Activated T-cell treated with anti-CD3 and anti-CD28 coated beads, Interleukin-2, amount 50 U/mL, for 4 hours (primary cell): ENCODE results near the gene GOLGA5. TPM values are rescaled to one million over a fixed set of nuclear protein-coding genes. Genes with fewer than 3 reads are reported as not detected.
"Not testable (repeated sequence)": the region's sequence is repeated elsewhere in the genome, so short reads cannot be mapped to it uniquely, and the experiment has no call there.

ENCODE experiments used
- ATAC-seq, 2 donors: fragments of 200-7000 bp; cut with Tn5 transposase; one replicate each; pipeline ENCODE4 v1.10.0; 2021
- DNase-seq: peaks from one replicate; pipeline ENCODE4 v3.0.0-alpha.2; 2020
- H3K27me3 Mint-ChIP-seq: one replicate; pipeline ENCODE4 v1.8.0; 2021; ENCODE audit warnings: low read depth, mixed read lengths
- H3K36me3 Mint-ChIP-seq: one replicate; pipeline ENCODE4 v1.8.0; 2022; ENCODE audit warnings: mixed read lengths; ENCODE audit not compliant: insufficient read depth
- H3K4me1 Mint-ChIP-seq: one replicate; pipeline ENCODE4 v1.8.0; 2021; ENCODE audit warnings: low read depth, mixed read lengths
- H3K4me3 Mint-ChIP-seq: one replicate; pipeline ENCODE4 v1.8.0; 2021; ENCODE audit warnings: mild to moderate bottlenecking, moderate library complexity, mixed read lengths
- H3K9me3 Mint-ChIP-seq: one replicate; pipeline ENCODE4 v1.8.0; 2021; ENCODE audit warnings: mixed read lengths
- total RNA-seq, 3 donors: library from RNA; stranded (reverse); gene quantifications; one replicate each; pipeline ENCODE4 v1.2.1, GENCODE V29; 2021

Gene GOLGA5
- total RNA-seq, 3 donors from 2014 or later, result 12.8 to 16.5 (median 16.4) TPM

DNA sequence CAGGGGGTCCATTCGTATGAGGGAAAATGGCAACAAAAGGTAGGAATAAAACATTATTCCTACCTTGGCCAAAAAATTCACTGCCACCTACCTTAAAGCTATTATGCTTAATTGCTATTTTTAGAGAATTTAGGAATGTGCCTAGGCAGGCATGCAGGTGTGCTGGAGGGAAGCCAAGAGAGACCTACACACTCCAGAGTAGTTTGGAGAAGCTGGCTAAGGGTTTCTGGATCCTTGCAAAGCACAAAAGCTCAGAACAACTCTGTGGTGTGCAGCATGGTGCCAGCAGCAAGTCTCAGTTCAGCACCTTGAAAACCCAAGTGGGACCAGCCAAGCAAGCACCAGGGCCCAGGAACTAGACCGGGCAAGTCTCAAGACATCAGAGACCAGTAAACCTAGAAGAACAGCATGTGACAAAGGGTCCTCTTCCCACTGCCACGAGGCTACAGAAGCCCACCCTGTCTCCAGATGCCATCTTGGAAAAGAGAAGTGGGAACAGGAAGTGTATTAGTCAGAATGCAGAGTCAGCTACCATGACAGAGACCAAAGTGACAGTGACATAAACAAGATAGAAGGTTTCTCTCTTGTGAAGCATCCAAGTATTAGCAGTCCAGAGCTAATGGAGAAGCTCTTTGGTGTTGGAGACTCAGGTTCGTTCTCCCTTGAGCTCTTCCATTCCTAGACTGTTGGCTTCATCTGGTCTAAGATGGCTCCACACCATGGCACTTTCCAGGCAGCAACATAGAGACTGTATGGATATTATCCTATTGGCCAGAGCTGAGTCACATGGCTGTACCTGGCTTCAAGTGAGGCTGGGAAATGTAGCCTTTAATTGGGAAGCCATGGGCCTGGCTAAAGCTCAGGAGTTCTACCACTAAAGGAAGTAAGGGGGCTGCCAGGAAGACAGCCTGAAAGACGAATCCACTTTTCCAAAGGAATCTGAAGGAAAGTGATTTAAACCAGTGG, 30.2 kb upstream of the GOLGA5 start:
- not testable (repeated sequence) for H3K27me3 Mint-ChIP-seq, H3K4me3 Mint-ChIP-seq, H3K36me3 Mint-ChIP-seq, ATAC-seq, DNase-seq, H3K9me3 Mint-ChIP-seq
- peaks cover 24% of the 10 kb centered on the region for H3K4me1 Mint-ChIP-seq

DNA sequence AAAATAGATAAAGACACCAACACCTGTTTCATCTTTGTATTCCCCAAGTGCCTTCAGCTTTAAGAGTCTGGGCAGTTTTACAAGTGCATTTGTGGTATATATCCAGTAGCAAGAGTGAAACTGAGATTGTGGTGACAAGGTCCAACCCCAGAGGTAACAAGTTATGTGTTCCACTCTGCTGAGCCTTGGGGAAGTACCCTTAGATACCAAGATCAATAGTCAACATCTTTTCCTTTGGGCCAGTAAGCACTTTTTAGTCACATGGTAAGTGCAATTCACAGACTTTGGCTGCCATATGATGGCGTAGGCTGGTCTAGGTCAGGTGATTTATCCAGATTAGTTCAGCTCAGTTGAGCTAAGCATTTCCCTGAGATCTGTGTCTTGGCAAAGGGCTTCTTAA, 25.9 kb upstream of the GOLGA5 start:
- not testable (repeated sequence) for H3K4me3 Mint-ChIP-seq, H3K9me3 Mint-ChIP-seq, DNase-seq, H3K36me3 Mint-ChIP-seq, H3K27me3 Mint-ChIP-seq
- ATAC-seq, result peak; percentile 88 to 89
- H3K4me1 Mint-ChIP-seq, result peaks cover 24% of the 10 kb centered on the region

DNA sequence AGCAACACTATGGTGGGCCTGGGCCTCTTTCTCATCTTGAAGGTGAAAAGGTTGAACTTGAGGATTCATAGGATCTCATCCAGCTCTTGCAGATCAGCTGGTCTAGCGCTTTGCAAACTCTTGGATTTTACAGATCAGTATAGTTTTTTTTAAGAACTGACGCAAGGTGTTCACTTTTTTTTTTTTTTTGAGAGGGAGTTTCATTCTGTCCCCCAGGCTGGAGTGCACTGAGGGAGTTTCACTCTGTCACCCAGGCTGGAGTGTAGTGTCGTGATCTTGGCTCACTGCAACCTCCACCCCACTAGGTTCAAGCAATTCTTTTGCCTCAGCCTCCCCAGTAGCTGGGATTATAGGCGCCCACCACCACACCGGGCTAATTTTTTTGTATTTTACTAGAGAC, 25.3 kb upstream of the GOLGA5 start:
- H3K9me3 Mint-ChIP-seq, result no peaks in the 10 kb centered on the region
- H3K36me3 Mint-ChIP-seq, result no peaks in the 10 kb centered on the region
- H3K4me3 Mint-ChIP-seq, result no peak overlapping the region
- ATAC-seq (no peak), DNase-seq (no peak)
- H3K4me1 Mint-ChIP-seq, result peaks cover 24% of the 10 kb centered on the region
- H3K27me3 Mint-ChIP-seq, result no peaks in the 10 kb centered on the region

DNA sequence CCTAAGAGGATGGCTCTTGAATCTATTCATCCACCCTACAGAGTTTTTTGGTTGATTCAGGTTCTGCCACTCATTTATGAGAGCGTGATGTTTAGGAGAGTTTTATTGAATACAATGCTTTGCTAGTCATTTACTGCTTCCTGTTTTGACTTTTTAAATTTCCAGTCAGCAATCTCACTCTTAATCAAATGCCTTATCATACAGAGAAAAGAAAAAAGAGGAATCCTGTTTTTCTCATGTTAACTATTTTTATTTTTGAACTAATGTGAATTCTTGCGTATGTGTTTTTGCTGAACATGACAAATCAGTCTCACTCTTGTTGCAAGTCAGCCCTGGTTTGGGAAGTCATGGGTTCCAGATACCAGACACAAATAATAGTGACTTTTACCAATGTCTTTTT, 23.6 kb upstream of the GOLGA5 start:
- no peaks in the 10 kb centered on the region for H3K36me3 Mint-ChIP-seq
- no peaks in the 10 kb centered on the region for H3K9me3 Mint-ChIP-seq
- no peak overlapping the region for H3K4me3 Mint-ChIP-seq
- no peak for DNase-seq
- peaks cover 34% of the 10 kb centered on the region for H3K4me1 Mint-ChIP-seq
- ATAC-seq, result peak; percentile 36 to 39
- H3K27me3 Mint-ChIP-seq, result no peaks in the 10 kb centered on the region

DNA sequence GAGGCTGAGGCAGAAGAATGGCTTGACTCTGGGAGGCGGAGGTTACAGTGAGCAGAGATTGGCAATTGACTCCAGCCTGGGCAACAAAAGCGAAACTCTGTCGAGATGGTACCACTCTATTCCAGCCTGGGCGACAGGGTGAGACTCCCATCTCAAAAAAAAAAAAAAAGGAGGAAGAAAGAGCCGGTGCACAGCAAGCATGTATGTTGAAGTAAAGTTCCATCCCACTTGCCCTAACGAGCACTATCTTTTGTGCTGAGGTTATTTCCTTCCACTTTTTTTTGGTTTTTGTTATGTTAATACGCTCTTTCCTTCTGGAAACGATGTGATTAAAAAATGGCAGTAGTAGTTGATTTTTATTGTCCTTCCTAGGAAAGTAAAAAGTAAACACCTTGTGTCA, 19.5 kb upstream of the GOLGA5 start:
- Mint-ChIP-seq H3K4me1 (peaks cover 25% of the 10 kb centered on the region), H3K4me3 (no peak overlapping the region), H3K36me3 (no peaks in the 10 kb centered on the region), H3K9me3 (no peaks in the 10 kb centered on the region), H3K27me3 (no peaks in the 10 kb centered on the region)
- DNase-seq (no peak), ATAC-seq (no peak)

DNA sequence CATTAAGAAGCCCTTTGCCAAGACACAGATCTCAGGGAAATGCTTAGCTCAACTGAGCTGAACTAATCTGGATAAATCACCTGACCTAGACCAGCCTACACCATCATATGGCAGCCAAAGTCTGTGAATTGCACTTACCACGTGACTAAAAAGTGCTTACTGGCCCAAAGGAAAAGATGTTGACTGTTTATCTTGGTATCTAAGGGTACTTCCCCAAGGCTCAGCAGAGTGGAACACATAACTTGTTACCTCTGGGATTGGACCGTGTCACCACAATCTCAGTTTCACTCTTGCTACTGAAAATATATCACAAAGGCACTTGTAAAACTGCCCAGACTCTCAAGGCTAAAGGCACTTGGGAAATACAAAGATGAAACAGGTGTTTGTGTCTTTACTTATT, 18.8 kb upstream of the GOLGA5 start:
- H3K4me3 Mint-ChIP-seq, H3K9me3 Mint-ChIP-seq, DNase-seq, H3K36me3 Mint-ChIP-seq, H3K27me3 Mint-ChIP-seq: not testable (repeated sequence)
- peak; percentile 83 to 89 for ATAC-seq
- peaks cover 24% of the 10 kb centered on the region for H3K4me1 Mint-ChIP-seq

DNA sequence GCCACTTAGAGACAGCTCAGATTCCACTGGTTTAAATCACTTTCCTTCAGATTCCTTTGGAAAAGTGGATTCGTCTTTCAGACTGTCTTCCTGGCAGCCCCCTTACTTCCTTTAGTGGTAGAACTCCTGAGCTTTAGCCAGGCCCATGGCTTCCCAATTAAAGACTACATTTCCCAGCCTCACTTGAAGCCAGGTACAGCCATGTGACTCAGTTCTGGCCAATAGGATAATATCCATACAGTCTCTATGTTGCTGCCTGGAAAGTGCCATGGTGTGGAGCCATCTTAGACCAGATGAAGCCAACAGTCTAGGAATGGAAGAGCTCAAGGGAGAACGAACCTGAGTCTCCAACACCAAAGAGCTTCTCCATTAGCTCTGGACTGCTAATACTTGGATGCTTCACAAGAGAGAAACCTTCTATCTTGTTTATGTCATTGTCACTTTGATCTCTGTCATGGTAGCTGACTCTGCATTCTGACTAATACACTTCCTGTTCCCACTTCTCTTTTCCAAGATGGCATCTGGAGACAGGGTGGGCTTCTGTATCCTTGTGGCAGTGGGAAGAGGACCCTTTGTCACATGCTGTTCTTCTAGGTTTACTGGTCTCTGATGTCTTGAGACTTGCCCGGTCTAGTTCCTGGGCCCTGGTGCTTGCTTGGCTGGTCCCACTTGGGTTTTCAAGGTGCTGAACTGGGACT, 15.1 kb upstream of the GOLGA5 start:
- H3K4me3 Mint-ChIP-seq, H3K27me3 Mint-ChIP-seq, ATAC-seq, H3K36me3 Mint-ChIP-seq, H3K9me3 Mint-ChIP-seq, DNase-seq: not testable (repeated sequence)
- peaks cover 19% of the 10 kb centered on the region for H3K4me1 Mint-ChIP-seq

DNA sequence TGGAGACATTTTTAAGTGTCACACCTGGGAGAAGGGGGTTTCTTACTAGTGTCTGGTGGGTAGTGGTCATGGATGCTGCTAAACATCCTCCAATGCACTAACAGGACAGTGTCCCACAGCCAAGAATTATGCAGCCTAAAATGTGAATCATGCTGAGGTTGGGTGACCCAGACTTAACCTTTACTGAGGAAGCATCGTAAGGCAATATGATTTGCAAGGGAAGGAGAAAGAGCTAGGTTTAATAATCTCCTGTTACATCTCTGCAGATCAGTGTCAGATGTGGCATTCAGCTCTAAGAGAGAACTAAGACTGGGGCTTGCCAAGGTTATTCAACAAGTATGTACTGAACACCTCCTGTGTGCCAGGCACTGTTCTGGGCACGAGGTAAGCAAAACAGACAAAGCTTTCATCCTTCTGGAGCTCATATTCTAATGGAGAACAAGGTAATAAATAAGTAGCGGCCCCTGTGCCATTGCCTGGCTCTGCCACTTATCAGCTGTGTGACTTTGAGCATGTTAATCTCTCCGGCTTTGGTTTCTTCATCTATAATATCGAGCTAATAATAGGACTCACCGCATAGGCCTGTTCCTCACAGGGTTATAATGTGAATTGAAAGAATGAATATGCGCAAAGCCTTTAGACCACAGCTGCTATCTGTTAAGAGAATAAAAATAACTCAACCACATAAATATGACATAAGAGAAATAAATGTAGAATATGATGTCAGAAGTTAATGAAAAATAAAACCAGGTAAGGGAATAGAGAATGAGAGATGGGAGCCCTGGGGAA, 13.5 kb upstream of the GOLGA5 start:
- H3K4me1 Mint-ChIP-seq, result peaks cover 9% of the 10 kb centered on the region
- H3K4me3 Mint-ChIP-seq, result no peak overlapping the region
- peak; percentile 53 to 70 for ATAC-seq
- no peaks in the 10 kb centered on the region for H3K9me3 Mint-ChIP-seq
- DNase-seq, result no peak
- H3K36me3 Mint-ChIP-seq, result no peaks in the 10 kb centered on the region
- no peaks in the 10 kb centered on the region for H3K27me3 Mint-ChIP-seq

DNA sequence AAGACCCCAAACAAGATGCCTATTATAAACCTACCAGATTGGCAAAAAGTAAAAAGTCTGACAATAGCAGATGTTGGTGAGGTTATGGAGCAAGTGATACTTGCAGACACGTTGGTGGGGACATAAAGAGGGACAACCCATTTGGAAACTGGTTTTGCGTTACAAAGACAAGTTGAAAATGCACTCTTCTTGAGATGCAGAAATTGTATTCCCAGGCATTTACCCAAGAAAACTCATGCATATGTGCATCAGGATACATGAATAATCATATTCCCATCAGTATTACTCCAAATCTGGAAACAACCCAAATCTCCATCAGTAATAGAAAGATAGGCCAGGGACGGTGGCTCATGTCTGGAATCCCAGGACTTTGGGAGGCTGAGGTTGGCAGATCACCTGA, 12.8 kb upstream of the GOLGA5 start:
- H3K4me3 Mint-ChIP-seq, result no peak overlapping the region
- H3K27me3 Mint-ChIP-seq, result no peaks in the 10 kb centered on the region
- no peaks in the 10 kb centered on the region for H3K36me3 Mint-ChIP-seq
- H3K9me3 Mint-ChIP-seq, result no peaks in the 10 kb centered on the region
- no peak for DNase-seq
- peaks cover 8% of the 10 kb centered on the region for H3K4me1 Mint-ChIP-seq
- ATAC-seq, result no peak

DNA sequence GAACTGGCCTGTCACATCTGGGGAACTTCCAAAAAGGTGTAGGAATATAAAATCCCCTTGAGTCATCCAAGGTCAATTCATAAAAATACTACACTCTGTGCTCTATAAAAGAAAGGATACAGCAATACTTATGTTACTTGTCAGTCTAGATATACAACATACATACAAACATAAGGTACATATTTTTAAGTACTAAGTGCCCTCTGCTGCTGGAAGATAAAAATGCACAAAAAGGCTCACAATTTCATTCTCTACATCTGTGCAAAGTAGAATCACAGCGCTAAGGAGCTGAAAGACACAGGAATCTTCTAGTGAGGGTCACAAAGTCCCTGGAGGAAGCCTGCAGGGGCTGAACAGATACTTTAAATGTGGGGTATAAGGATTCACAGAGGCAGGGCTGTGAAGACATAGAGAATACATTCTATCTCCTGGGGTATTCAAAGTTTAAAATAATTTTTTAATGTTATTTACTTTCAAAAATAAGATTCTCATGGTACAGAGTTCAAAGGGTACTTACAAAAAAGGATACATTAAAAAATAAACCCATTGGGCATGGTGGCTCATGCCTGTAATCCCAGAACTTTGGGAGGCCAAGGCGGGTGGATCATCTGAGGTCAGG, 10.2 kb upstream of the GOLGA5 start:
- Mint-ChIP-seq H3K9me3 (peaks cover 3% of the 10 kb centered on the region), H3K4me3 (no peak overlapping the region), H3K27me3 (no peaks in the 10 kb centered on the region), H3K36me3 (no peaks in the 10 kb centered on the region), H3K4me1 (peaks cover 8% of the 10 kb centered on the region)
- ATAC-seq (peak; percentile 46 to 71), DNase-seq (no peak)

DNA sequence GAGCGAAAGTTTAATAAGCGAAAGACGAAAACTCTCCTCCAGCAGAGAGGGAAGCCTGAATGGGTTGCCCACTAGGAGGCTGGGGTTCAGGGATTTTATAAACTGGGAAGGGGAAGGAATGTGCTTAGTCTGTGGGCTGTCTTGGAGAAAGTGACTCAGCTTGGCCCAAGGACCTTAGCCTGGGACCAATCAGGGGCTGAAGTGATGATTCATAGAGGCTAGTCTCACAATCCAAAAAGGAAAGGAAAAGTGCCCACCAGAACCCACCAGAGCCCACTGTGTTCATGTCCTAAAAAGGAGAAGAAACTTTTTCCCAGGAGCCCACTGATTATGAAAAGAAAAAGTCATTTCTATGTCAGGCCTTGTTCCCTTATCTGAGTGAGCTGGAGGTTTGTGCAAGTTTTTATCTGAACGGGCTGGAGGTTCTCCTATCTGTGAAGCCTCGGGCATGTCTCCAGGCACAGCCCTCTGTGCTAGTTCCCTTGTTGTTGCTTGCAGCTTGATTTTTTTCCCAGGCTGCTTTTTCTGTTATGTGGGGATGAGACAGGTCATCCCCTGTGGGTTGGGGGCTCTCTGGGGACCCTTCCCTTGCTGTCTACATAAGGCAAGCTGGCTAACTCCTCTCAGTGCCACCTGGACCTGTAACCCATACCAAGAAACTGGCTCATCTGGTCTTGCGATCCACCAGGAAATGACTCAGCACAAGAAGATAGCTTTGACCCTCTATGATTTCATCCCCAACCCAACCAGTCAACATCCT, 8.3 kb upstream of the GOLGA5 start:
- ATAC-seq (no peak), DNase-seq (no peak)
- H3K9me3 Mint-ChIP-seq, result peaks cover 18% of the 10 kb centered on the region
- peaks cover 9% of the 10 kb centered on the region for H3K36me3 Mint-ChIP-seq
- H3K4me3 Mint-ChIP-seq, result no peak overlapping the region
- H3K27me3 Mint-ChIP-seq, result no peaks in the 10 kb centered on the region
- peaks cover 2% of the 10 kb centered on the region for H3K4me1 Mint-ChIP-seq

DNA sequence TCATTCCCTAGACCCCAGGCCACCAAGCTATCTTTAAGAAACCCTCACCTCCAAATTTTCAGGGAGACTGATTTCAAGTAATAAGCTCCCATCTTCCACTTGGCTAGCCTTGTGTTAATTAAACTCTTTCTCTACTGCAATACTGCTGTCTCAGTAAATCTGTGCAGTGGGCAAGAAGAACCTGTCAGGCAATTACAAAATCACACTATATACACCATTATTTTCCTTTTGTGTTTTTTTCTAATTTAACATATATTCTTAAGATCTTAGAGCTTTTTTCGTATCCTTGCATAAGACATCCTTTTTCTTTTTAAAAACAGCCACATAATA, 7.7 kb upstream of the GOLGA5 start:
- Mint-ChIP-seq H3K36me3 (peaks cover 9% of the 10 kb centered on the region), H3K4me3 (no peak overlapping the region), H3K9me3 (peaks cover 20% of the 10 kb centered on the region), H3K4me1 (no peaks in the 10 kb centered on the region), H3K27me3 (no peaks in the 10 kb centered on the region)
- ATAC-seq (no peak), DNase-seq (no peak)

DNA sequence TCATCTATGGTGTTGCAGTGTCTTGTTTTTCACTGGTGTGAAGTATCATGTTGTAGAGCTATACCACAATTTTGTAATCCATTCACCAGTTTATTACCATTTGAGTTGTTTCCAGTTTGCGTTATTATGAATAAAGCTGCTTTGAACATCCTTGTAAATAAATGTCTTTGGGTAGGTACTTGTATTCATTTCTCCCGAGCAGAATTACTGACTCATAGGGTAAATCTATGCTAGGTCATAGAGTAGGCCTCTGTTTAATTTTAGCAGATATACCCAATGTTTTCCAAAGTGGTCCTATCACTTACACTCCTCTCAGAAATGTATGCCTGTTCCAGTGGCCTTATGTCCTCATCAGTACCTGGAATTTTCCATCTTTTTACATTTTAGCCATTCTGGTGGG, 6.6 kb upstream of the GOLGA5 start:
- no peak overlapping the region for H3K4me3 Mint-ChIP-seq
- H3K9me3 Mint-ChIP-seq, result peaks cover 20% of the 10 kb centered on the region
- H3K27me3 Mint-ChIP-seq, result no peaks in the 10 kb centered on the region
- no peaks in the 10 kb centered on the region for H3K4me1 Mint-ChIP-seq
- DNase-seq, result no peak
- ATAC-seq, result peak in 1 of 2 donors; percentile 51
- H3K36me3 Mint-ChIP-seq, result peaks cover 9% of the 10 kb centered on the region
